GM12872 (cell line): ENCODE results near the gene PLEKHJ1.

Experiments used
- TF ChIP-seq, protein P1 (sequence below): IDR thresholded peaks from 3 replicates; pipeline ENCODE4 v1.5.1; 2011; ENCODE audit warnings: low read depth, mild to moderate bottlenecking, low read length, moderate library complexity; ENCODE audit not compliant: insufficient read depth

Gene PLEKHJ1

DNA sequence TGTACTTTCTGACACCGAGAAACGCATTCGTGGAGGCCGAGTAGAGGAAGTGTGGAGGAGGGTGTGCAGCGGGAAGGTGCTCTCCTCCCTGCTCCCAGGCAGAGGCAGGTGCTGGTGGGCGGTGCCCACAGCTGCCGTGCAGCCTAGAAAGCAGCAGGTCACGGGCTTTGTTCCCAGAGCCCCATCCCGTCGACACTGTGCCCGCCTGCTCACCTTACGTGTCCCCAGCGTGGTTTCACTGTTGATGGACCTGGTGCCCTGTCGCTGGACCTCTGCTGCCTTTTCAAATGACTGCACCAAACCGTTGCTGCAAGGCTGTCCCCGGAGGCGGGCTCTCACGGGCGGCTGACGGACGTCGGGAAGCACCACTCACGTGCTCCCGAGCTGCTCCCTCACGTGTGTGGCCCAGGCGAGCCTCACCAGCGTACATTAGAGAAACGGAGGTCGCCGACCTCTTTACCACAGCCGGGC, 20.8 kb downstream of the PLEKHJ1 start:
- TF ChIP-seq, protein P1, sequence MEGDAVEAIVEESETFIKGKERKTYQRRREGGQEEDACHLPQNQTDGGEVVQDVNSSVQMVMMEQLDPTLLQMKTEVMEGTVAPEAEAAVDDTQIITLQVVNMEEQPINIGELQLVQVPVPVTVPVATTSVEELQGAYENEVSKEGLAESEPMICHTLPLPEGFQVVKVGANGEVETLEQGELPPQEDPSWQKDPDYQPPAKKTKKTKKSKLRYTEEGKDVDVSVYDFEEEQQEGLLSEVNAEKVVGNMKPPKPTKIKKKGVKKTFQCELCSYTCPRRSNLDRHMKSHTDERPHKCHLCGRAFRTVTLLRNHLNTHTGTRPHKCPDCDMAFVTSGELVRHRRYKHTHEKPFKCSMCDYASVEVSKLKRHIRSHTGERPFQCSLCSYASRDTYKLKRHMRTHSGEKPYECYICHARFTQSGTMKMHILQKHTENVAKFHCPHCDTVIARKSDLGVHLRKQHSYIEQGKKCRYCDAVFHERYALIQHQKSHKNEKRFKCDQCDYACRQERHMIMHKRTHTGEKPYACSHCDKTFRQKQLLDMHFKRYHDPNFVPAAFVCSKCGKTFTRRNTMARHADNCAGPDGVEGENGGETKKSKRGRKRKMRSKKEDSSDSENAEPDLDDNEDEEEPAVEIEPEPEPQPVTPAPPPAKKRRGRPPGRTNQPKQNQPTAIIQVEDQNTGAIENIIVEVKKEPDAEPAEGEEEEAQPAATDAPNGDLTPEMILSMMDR = no peak

DNA sequence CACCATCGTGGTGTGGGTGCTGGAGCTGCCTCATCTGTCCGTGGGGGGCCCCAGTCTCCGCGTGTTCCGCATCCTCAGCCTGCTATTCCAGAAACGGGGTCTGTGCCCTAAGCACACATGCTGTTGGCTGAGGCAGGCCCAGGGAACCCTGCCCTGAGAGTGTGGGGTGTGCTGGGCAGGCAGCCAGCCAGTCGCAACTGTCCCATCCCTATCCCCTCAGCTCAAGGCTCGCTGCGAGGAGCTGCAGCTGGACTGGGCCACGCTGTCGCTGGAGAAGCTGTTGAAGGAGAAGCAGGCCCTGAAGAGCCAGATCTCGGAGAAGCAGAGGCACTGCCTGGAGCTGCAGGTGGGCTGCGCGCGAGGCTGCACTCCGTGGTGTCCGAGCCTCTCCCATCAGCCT, 21.9 kb downstream of the PLEKHJ1 start:
- TF ChIP-seq, protein P1 = no peak

DNA sequence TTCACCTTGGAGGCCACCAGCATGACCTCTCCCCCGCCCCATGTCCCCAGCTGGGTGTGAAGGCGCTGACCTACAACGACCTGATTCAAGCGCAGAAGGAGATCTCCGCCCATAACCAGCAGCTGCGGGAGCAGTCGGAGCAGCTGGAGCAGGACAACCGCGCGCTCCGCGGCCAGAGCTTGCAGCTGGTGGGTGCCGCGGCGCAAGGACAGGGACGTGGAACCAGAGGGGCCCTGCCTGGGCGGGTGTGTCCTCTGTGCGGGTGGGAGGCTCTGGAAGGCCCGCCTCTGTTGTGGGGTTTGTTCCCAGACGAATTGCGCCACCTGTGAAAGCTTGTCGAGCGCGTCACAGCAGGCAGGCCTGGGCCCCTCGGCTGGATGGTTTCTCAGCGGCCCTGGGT, 22.3 kb downstream of the PLEKHJ1 start:
- TF ChIP-seq, protein P1 = no peak

DNA sequence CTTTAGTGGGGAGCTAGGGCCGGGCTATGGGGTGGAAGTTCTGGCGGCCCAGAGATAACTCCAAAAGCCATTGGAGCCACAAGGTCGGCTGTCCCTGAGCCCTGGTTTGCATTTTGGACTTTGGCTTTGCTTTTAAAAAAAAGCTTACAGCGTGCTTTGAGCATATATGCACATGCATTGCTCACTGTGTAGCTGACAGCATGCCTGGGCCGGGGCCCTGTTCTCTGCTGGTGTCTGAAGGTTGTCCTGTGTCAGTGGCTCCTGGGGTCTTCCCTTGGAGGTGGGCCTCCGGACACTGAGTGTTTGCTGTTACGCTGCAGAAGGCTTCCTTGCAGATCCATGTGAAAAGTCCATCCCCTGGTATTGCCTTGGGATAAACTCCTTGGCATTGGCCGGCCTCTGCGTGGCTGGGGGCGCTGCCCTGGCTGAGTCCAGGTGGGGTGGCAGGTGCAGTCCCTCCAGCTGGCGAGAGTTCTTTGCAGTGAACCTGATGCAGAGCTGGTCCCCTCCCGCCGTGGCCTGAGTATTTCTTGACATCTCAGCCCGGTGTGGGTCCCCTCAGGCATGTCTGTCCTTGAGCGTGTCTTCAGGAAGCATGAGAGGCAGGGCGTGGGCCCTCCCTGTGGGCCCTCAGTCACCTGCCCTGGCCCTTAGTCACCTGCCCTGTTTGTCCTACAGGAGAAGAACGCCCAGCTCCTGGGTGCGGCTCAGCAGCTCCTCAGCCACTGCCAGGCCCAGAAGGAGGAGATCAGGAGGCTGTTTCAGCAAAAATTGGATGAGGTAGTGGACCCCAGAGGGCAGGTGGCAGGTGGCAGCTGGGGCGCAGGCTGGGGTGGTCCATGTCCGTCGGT, 23.0 kb downstream of the PLEKHJ1 start:
- TF ChIP-seq, protein P1 = no peak

DNA sequence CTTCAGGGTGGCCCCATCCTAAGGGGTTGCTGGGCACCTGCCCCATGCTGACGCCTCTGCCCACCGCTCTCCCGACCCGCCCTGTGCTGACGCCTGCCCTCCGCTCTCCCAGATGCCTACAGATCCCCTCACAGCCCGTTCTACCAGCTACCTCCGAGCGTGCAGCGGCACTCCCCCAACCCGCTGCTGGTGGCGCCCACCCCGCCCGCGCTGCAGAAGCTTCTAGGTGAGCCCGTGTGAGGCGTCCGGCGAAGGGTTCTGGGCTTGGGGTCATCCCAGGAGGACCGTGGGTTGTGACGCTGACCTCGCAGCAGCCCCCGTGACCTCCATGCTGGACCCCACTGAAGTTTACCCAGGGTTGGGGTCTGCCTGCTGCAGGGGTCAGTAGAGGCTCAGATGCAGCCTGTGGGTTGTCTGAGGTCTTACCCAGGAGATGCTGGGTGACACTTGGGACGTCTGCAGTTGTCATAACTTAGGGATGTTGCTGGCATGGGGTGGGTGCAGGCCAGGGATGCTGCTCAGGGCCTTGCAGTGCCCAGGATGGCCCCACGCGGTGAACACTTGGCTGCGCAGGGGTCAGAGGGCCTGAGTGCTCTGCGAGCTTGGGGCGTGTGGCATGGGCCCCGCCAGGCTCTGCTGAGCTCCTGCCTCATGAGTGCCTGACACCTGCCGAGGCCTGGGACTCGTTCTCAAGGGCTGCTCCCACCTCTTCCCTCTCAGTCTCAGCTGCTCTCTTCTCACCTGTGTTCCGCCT, 25.0 kb downstream of the PLEKHJ1 start:
- TF ChIP-seq, protein P1 = no peak

DNA sequence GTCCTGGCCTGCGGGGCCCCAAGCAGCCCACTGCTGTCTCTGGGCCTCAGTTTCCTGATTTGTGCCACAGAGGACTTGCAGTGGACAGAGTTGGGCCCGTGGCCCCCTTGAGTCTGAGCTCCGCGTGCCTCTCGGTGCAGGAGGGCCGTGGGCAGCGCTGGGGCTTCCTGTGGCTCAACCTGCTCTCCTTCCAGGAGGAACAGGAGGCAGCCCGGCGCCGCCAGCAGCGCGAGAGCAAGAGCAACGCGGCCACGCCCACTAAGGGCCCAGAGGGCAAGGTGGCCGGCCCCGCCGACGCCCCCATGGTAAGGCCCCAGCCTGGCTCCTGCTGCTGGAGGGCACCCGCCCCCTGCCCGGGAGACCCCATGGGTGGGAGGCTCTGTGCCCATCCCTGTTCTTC, 25.9 kb downstream of the PLEKHJ1 start:
- TF ChIP-seq, protein P1 = no peak

DNA sequence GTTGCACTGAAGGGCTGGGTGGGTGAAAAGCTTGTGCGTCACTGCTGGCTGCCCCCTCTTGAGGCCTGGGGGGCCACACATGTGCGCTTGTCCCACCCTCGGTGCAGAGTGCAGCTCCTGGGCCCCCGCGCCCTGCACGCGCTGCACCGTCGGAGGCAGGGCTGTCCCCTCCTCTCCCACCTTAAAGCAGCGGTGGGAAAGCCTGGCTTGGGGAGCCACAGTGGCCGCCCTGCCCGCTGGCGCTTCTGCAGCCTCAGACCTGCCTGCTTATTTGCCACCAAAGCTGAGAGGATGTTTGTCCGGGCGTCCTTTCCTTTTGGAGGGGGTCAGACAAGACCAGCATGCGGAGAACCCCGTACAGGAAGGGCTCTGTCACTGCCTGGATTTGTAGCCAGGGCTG, 26.7 kb downstream of the PLEKHJ1 start:
- TF ChIP-seq, protein P1 = no peak
